Measurements from ENCODE around the gene AFTPH. TPM values are rescaled to one million over a fixed set of nuclear protein-coding genes. Genes with fewer than 3 reads are reported as not detected.

AFTPH gene
- polyA plus RNA-seq, 1 of the 3 experiments (the other 2 are of a cell fraction), result 7.4 TPM

DNA sequence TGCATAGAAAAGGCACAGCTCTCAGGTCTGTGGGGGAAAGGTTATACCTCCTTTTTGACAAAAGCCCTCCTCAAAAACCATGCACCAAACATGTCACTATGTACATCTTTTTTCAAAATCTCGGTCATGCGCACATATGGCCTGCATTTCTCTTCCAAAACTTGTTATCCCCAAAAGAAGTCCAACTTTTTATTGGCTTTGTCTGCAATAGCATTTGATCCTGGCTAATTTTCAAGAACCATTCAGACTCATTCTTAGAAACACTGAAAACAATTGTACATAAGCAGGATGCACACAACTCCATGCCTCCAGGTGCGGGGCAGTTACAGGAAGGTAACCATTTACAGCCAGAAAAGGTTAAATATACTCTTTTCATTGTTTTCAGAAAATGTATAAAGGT lies 107.6 kb downstream of the AFTPH start:
- ChIA-PET CTCF (interaction anchor here (1.4 kb wide), 1 partner anchor 14 kb away, joined by 11 read pairs; no protein-coding TSS in a partner anchor), POLR2A (no interaction called here)
- no peak overlapping the region for H3K9ac ChIP-seq
- H3K9me2 ChIP-seq, result no peaks in the 10 kb centered on the region
- WGBS (ENCODE audit: low lambda C conversion rate), result 100% methylated on average over 3 of the region's 3 CpGs
- no peak for TF ChIP-seq MEF2A (IDR thresholded peaks at IDR 0.05; ENCODE audit: borderline replicate concordance, low read depth)
- TF ChIP-seq, protein P1, sequence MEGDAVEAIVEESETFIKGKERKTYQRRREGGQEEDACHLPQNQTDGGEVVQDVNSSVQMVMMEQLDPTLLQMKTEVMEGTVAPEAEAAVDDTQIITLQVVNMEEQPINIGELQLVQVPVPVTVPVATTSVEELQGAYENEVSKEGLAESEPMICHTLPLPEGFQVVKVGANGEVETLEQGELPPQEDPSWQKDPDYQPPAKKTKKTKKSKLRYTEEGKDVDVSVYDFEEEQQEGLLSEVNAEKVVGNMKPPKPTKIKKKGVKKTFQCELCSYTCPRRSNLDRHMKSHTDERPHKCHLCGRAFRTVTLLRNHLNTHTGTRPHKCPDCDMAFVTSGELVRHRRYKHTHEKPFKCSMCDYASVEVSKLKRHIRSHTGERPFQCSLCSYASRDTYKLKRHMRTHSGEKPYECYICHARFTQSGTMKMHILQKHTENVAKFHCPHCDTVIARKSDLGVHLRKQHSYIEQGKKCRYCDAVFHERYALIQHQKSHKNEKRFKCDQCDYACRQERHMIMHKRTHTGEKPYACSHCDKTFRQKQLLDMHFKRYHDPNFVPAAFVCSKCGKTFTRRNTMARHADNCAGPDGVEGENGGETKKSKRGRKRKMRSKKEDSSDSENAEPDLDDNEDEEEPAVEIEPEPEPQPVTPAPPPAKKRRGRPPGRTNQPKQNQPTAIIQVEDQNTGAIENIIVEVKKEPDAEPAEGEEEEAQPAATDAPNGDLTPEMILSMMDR (IDR thresholded peaks at IDR 0.05), result no peak
- no peak for TF ChIP-seq ZBTB33 (IDR thresholded peaks at IDR 0.05; ENCODE audit: borderline replicate concordance, low read depth)
- TF ChIP-seq SIN3A (IDR thresholded peaks at IDR 0.05; ENCODE audit: borderline replicate concordance, low read depth, low read length), result no peak
- TF ChIP-seq, protein P2, sequence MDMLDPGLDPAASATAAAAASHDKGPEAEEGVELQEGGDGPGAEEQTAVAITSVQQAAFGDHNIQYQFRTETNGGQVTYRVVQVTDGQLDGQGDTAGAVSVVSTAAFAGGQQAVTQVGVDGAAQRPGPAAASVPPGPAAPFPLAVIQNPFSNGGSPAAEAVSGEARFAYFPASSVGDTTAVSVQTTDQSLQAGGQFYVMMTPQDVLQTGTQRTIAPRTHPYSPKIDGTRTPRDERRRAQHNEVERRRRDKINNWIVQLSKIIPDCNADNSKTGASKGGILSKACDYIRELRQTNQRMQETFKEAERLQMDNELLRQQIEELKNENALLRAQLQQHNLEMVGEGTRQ (IDR thresholded peaks at IDR 0.05; ENCODE audit: borderline replicate concordance, low read depth, low read length), result no peak
- no peak for TF ChIP-seq JUND (IDR thresholded peaks at IDR 0.05)
- no peak for TF ChIP-seq REST (IDR thresholded peaks at IDR 0.05; ENCODE audit: low read depth, low read length)
- TF ChIP-seq TCF12 (IDR thresholded peaks at IDR 0.05), result no peak
- no peak for TF ChIP-seq RFX5 (IDR thresholded peaks at IDR 0.05; ENCODE audit: low read length)
- TF ChIP-seq, protein P3, sequence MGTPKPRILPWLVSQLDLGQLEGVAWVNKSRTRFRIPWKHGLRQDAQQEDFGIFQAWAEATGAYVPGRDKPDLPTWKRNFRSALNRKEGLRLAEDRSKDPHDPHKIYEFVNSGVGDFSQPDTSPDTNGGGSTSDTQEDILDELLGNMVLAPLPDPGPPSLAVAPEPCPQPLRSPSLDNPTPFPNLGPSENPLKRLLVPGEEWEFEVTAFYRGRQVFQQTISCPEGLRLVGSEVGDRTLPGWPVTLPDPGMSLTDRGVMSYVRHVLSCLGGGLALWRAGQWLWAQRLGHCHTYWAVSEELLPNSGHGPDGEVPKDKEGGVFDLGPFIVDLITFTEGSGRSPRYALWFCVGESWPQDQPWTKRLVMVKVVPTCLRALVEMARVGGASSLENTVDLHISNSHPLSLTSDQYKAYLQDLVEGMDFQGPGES (IDR thresholded peaks at IDR 0.05; ENCODE audit: low read depth, low read length), result no peak
- TF ChIP-seq RCOR1 (IDR thresholded peaks at IDR 0.05; ENCODE audit: low read length), result no peak
- TF ChIP-seq SMC3 (IDR thresholded peaks at IDR 0.05; ENCODE audit: low read depth, low read length), result no peak
- TF ChIP-seq TAF1 (IDR thresholded peaks at IDR 0.05; ENCODE audit: borderline replicate concordance, low read depth, low read length), result no peak
- no peak for TF ChIP-seq RAD21 (IDR thresholded peaks at IDR 0.05; ENCODE audit: low read length)
- TF ChIP-seq USF1 (IDR thresholded peaks at IDR 0.05; ENCODE audit: borderline replicate concordance, low read depth), result no peak
- peaks cover 33% of the 10 kb centered on the region for H3K79me2 ChIP-seq (ENCODE audit: insufficient read depth)
- H3K27ac ChIP-seq (ENCODE audit: low read depth in 2 of 2, low read length in 1 of 2), result no peak overlapping the region
- no peak overlapping the region for H3K4me3 ChIP-seq (ENCODE audit: low read depth in 2 of 2, low read length in 1 of 2)
- H3K4me2 ChIP-seq, result no peak overlapping the region
- peaks cover 3% of the 10 kb centered on the region for H3F3A ChIP-seq (replicated peaks; ENCODE audit: insufficient read depth)
- no peak overlapping the region for H2AFZ ChIP-seq (ENCODE audit: low read depth)
- no peak for DNase-seq
- H4K20me1 ChIP-seq (ENCODE audit: insufficient read depth), result peaks cover 28% of the 10 kb centered on the region; the same call in 1 of the 2 replicates
- peaks cover 35 to 40% of the 10 kb centered on the region in 2 experiments for H3K36me3 ChIP-seq (replicated peaks in 1 of 2; ENCODE audit: control insufficient read depth in 1 of 2, insufficient read depth in 2 of 2, low read length in 1 of 2)
- H3K9me3 ChIP-seq, result no peaks in the 10 kb centered on the region
- no peaks in the 10 kb centered on the region for H3K27me3 ChIP-seq (ENCODE audit: insufficient read depth)
- peaks cover 0 to 46% of the 10 kb centered on the region in 2 experiments; a peak in 3 of 4 replicates for H3K4me1 ChIP-seq (ENCODE audit: control insufficient read depth in 1 of 2, insufficient read depth in 2 of 2, low read depth in 1 of 2, low read length in 1 of 2)
